Suprapubic skin (tissue), 4 donors: ENCODE measurements around the gene TEDC2. TPM values are rescaled to one million over a fixed set of nuclear protein-coding genes. Genes with fewer than 3 reads are reported as not detected.
A peak's percentile ranks its signal among the peaks of the same experiment; 100 is the strongest.

Experiments
- DNase-seq, 2 donors: peaks; one replicate each; pipeline ENCODE4 v3.0.0-alpha.2; 2019; ENCODE audit warnings: low spot score in 2 of 2
- H3K27ac ChIP-seq: fragments of 200-600 bp; sonication (generic); one replicate; pipeline ENCODE4 v1.5.1; 2019
- H3K27me3 ChIP-seq: fragments of 200-600 bp; sonication (generic); one replicate; pipeline ENCODE4 v1.5.1; 2019
- H3K36me3 ChIP-seq: fragments of 200-600 bp; sonication (generic); one replicate; pipeline ENCODE4 v1.5.1; 2019
- H3K4me1 ChIP-seq: fragments of 200-600 bp; sonication (generic); one replicate; pipeline ENCODE4 v1.5.1; 2019
- H3K4me3 ChIP-seq: fragments of 200-600 bp; sonication (generic); one replicate; pipeline ENCODE4 v1.5.1; 2019; ENCODE audit warnings: mild to moderate bottlenecking
- H3K9me3 ChIP-seq: fragments of 200-600 bp; sonication (generic); one replicate; pipeline ENCODE4 v1.5.1; 2019
- EP300 ChIP-seq: sonication (generic); formaldehyde crosslinking; IDR thresholded peaks from one replicate; pipeline ENCODE4 v1.6.1; 2017; ENCODE audit warnings: antibody characterized with exemption
- POLR2A ChIP-seq, 2 donors: fragments of 450-650 bp; IDR thresholded peaks; one replicate each; pipeline ENCODE4 v1.6.1; 2017; ENCODE audit warnings: antibody characterized with exemption in 2 of 2, mild to moderate bottlenecking in 2 of 2, moderate library complexity in 2 of 2
- POLR2AphosphoS5 ChIP-seq, 3 donors: sonication (generic); formaldehyde crosslinking; IDR thresholded peaks; one replicate each; pipeline ENCODE4 v1.6.1; 2017; ENCODE audit warnings: antibody characterized with exemption in 3 of 3
- WGBS: methylation state at CpG from one replicate; pipeline ENCODE4 v1.1.5; 2018; 5-methylcytosine and 5-hydroxymethylcytosine counted together
- total RNA-seq, 4 donors: library from RNA; depleted of rRNA; stranded (reverse); fragments of >200 nt; gene quantifications; one replicate each; pipeline ENCODE4 v1.1.0, GENCODE V29; 2016
- TF ChIP-seq, protein P1 (sequence below), 2 donors: fragments of 200-600 bp in 1 of 2; fragments of 450-650 bp in 1 of 2; sonication (generic) in 1 of 2; IDR thresholded peaks; one replicate each; pipeline ENCODE4 v1.5.1; 2016 to 2019; ENCODE audit warnings: antibody characterized with exemption in 2 of 2, mild to moderate bottlenecking in 1 of 2, moderate library complexity in 1 of 2

The TEDC2 gene
- total RNA-seq, 4 donors from 2014 or later: 1.4 to 2.2 (median 1.6) TPM; not detected in 1

DNA sequence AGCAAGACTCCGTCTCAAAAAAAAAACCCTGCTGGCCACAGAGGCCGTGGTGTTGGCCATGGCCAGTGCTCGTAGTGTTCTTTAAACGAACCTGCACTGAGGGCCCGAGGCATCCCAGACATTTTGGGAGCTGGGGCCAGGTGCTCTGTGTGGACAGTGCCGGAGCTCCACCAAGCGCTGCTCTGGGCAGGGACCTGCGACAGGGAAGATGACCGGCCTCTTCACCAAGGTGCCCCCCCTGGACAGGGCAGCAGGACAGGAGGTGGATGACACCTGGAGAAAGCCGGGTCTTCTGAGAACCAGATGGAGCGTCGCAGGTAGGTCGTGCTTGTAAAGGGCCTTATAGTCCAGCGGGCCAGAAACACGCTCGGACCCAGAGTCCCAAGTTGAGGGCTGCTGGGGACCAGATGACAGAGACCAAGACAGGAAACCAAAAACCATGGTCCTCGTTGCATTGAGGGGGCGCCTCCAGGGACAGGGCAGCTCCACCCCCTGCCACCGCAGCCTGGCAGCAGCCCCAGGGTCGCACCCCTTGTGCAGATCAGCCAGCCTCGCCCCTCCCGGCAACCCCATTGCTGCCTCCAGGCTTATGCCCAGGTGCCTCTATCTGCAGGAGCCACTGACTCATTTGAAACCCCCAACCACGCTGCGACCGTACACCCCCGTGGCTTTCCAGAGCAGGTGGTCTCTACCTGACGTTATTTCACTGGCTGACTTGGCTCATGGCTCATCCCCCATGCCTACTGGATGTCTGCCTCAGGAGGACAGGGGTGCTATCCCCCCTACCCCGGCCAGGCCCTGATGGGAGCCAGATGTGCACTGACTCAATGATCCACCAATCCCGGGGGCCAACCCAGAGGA lies 7.0 kb downstream of the TEDC2 start:
- Histone ChIP-seq H3K27me3 (peaks cover 4% of the 10 kb centered on the region), H3K4me1 (peaks cover 45% of the 10 kb centered on the region), H3K27ac (no peak overlapping the region), H3K9me3 (no peaks in the 10 kb centered on the region), H3K4me3 (peak overlapping the region; percentile 57), H3K36me3 (no peaks in the 10 kb centered on the region)
- DNase-seq: no peak
- whole genome bisulfite sequencing: 77% methylated on average over 28 of the region's 29 CpGs
- TF ChIP-seq, protein P1, sequence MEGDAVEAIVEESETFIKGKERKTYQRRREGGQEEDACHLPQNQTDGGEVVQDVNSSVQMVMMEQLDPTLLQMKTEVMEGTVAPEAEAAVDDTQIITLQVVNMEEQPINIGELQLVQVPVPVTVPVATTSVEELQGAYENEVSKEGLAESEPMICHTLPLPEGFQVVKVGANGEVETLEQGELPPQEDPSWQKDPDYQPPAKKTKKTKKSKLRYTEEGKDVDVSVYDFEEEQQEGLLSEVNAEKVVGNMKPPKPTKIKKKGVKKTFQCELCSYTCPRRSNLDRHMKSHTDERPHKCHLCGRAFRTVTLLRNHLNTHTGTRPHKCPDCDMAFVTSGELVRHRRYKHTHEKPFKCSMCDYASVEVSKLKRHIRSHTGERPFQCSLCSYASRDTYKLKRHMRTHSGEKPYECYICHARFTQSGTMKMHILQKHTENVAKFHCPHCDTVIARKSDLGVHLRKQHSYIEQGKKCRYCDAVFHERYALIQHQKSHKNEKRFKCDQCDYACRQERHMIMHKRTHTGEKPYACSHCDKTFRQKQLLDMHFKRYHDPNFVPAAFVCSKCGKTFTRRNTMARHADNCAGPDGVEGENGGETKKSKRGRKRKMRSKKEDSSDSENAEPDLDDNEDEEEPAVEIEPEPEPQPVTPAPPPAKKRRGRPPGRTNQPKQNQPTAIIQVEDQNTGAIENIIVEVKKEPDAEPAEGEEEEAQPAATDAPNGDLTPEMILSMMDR (IDR thresholded peaks at IDR 0.05): no peak
- no peak for TF ChIP-seq EP300

DNA sequence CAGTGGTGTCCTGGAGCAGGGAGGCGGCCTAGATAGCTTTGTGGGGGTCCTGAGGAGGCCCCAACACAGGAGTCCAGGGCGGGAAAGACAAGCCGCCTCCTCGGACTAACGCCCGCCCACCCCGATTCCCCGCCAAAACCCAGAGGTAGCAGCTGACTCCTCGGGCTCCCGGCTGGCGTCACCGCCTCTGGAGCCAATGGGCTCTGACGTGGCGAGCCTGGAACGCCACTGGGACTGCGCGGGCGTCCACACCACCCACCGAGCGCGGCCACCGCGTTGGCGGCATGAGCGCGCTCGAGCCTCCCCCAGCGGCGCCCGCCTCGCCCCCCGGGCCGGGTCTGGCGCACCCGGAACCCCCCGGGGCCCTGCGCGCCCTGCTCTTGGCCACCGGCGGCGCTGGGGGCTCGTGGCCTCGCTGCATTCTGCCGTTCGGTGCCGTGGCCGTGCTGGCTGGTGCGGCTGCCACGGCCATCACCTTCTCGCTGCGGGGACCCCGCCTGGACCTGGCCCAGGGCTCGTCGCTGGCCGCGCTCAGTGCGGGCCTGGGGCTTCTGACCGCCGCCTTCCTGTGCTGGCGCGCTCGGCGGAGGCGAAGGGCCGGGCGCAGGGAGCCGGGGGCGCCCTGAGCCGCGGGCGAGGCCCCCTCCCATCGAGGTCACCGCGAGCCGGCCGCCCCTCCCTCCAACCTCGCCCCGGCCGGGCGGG lies 7.8 kb downstream of the TEDC2 start:
- H3K27me3 ChIP-seq: peaks cover 12% of the 10 kb centered on the region
- WGBS: 0% methylated on average over 2 of the region's 80 CpGs
- peak; percentile 89 to 90 for DNase-seq
- peak overlapping the region; percentile 57 for H3K4me3 ChIP-seq
- H3K4me1 ChIP-seq: peaks cover 50% of the 10 kb centered on the region
- H3K27ac ChIP-seq: peak overlapping the region; percentile 66
- H3K36me3 ChIP-seq: no peaks in the 10 kb centered on the region
- no peaks in the 10 kb centered on the region for H3K9me3 ChIP-seq
- no peak for TF ChIP-seq POLR2A (IDR thresholded peaks at IDR 0.05)
- TF ChIP-seq EP300: no peak
- no peak for TF ChIP-seq POLR2AphosphoS5 (IDR thresholded peaks at IDR 0.05)

DNA sequence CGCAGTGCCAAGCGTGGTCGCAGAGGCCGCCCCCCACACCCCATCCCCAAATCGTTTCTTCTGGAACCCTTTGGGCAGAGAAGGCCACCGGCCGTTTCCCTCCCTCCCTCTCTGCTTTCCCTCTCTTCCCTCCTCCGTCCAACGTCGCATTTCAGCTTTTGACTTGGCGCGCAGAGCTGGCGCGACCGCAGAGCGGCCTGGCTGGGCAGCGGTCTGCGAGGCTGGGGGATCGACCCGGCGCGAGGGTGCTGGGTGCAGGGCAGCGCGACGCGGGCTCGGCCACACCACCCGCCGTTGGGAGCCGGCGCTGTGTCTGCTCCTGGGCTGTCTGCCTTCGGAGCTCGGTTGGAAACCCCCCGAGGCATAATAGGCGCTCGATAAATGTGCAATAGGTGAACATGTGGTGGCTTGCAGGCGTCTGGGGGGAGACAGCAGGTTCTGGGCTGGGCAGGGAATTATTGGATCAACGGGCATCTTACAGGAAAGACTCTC lies 8.4 kb downstream of the TEDC2 start:
- DNase-seq: peak in 1 of 2 donors; percentile 66
- TF ChIP-seq EP300 (no peak), POLR2A (IDR thresholded peaks at IDR 0.05) (no peak), POLR2AphosphoS5 (IDR thresholded peaks at IDR 0.05) (no peak)
- TF ChIP-seq, protein P1 (IDR thresholded peaks at IDR 0.05): no peak
- Histone ChIP-seq H3K4me1 (peaks cover 51% of the 10 kb centered on the region), H3K36me3 (no peaks in the 10 kb centered on the region), H3K4me3 (peak overlapping the region; percentile 57), H3K27me3 (peaks cover 15% of the 10 kb centered on the region), H3K9me3 (no peaks in the 10 kb centered on the region), H3K27ac (peak overlapping the region; percentile 66)
- WGBS: 0% methylated on average over 25 of the region's 38 CpGs

DNA sequence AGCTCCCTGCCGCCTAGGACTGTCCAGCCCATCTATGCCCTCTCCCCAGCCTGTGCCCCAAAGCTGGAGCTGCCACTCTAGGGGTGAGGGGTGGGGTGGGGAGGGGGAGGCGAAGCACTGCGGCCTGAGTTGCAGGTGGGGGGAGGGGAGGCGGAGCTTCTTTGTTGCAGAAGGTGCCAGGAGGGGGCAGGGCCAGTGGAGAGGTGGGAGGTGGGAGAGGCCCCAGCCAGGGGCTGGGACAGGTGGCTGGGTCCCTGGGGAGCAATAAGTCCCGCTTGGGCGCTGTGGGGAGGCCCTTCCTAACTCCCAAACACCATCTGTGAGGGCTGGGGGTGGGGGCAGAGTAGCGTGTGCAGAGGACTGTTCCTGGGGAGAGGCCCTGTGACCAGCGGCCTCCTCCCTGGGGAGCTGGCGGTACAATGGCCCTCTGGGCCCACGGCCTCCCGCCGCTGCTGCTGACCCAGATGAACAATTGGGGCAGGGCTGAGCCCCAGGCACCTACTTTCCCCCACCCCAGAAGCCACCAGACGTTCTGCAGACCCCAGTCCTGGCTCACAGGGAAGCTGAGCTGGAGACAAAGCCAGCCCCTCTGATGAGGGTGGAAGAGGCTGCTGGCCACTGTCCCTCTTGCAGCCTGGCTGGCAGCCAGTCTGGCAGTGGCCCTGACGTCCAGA lies 9.0 kb downstream of the TEDC2 start:
- Histone ChIP-seq H3K27me3 (peaks cover 15% of the 10 kb centered on the region), H3K4me1 (peaks cover 57% of the 10 kb centered on the region), H3K4me3 (peak overlapping the region; percentile 57), H3K9me3 (no peaks in the 10 kb centered on the region), H3K27ac (no peak overlapping the region), H3K36me3 (no peaks in the 10 kb centered on the region)
- WGBS: 17% methylated on average over 1 of the region's 14 CpGs
- peak in 1 of 2 donors; percentile 58 for DNase-seq
- TF ChIP-seq EP300 (no peak), POLR2A (IDR thresholded peaks at IDR 0.05) (no peak), POLR2AphosphoS5 (IDR thresholded peaks at IDR 0.05) (no peak)
- TF ChIP-seq, protein P1 (IDR thresholded peaks at IDR 0.05): no peak

DNA sequence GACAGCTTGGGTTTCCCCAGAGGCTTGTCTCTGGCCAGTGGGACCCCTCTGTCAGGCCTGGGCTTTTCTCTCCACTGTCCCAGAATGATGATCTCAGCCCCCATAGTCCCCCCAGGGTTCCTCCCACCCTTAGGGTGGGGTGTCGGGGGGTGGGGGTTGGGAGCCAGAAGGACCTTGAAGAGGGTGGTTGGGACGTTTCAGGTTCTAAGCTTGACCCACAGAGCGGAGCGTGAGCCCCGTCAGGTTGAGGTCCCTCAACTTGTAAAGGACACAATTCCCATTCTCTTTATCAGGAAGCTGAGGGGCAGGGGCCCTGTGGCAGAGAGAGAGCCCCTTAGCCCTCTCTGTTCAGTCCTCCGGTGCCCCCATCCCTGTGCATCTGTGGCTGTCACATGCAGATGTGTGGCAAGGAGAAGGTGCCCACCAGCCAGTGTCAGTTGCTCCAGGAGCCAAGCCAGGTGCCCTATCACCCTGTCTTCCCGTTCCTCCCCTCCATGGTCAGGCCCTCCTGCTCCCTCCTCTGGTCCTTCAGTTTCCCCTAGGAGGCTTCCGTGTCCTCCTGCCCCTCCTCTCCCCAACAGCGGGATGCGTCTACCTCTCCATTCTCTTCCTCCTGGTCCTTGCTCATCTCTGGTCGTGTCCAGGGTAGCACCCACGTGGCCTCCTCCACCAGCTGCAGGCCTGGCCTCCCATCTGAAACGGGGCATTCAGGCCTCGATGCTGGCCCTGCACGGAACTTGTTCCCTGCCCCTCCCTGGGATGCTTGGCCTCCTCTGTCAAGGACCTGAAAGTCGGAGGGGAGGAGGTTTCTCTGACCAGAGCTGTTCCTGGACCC lies 9.7 kb downstream of the TEDC2 start:
- Histone ChIP-seq H3K4me1 (peaks cover 64% of the 10 kb centered on the region), H3K27ac (no peak overlapping the region), H3K4me3 (peak overlapping the region; percentile 57), H3K9me3 (no peaks in the 10 kb centered on the region), H3K36me3 (no peaks in the 10 kb centered on the region), H3K27me3 (peaks cover 15% of the 10 kb centered on the region)
- 52% methylated on average over 16 of the region's 16 CpGs for WGBS
- DNase-seq: no peak
- TF ChIP-seq POLR2A (IDR thresholded peaks at IDR 0.05): no peak
- TF ChIP-seq, protein P1 (IDR thresholded peaks at IDR 0.05): no peak
- no peak for TF ChIP-seq EP300
